OCI-LY1 (cell line): Measurements from ENCODE around the gene KLHDC7A.

Source experiments
- H2AFZ ChIP-seq: fragments of 200-600 bp; sonication (generic), shearing (Covaris generic); 2 replicates; pipeline ENCODE4 v1.6.0; 2014; ENCODE audit warnings: antibody characterized with exemption, mild to moderate bottlenecking, low read length
- H3F3A ChIP-seq: fragments of 200-600 bp; sonication (generic), shearing (Covaris generic); 2 replicates; pipeline ENCODE4 v1.6.0; 2014; ENCODE audit warnings: mild to moderate bottlenecking, antibody characterized with exemption, low read length, moderate library complexity; ENCODE audit not compliant: insufficient read depth
- H3K27ac ChIP-seq: fragments of 200-600 bp; sonication (generic); 2 replicates; pipeline ENCODE4 v1.5.1; 2014; ENCODE audit warnings: low read length, mixed run types, mild to moderate bottlenecking, low read depth; ENCODE audit not compliant: poor library complexity, severe bottlenecking
- H3K27me3 ChIP-seq: fragments of 200-600 bp; sonication (generic); 2 replicates; pipeline ENCODE4 v1.6.0; 2014; ENCODE audit warnings: antibody characterized with exemption, mild to moderate bottlenecking, low read length, moderate library complexity; ENCODE audit not compliant: insufficient read depth
- H3K36me3 ChIP-seq: fragments of 200-600 bp; sonication (generic); 2 replicates; pipeline ENCODE4 v1.6.1; 2014; ENCODE audit warnings: mild to moderate bottlenecking, antibody characterized with exemption, low read length, moderate library complexity, mixed read lengths; ENCODE audit not compliant: insufficient read depth
- H3K4me1 ChIP-seq: fragments of 200-600 bp; sonication (generic); 2 replicates; pipeline ENCODE4 v1.5.1; 2014; ENCODE audit warnings: mild to moderate bottlenecking, low read length, moderate library complexity; ENCODE audit not compliant: insufficient read depth, severe bottlenecking
- H3K4me2 ChIP-seq: fragments of 200-600 bp; sonication (generic), shearing (Covaris generic); 2 replicates; pipeline ENCODE4 v1.6.1; 2014; ENCODE audit warnings: low read length
- H3K4me3 ChIP-seq: fragments of 200-600 bp; sonication (generic); 2 replicates; pipeline ENCODE4 v1.5.1; 2014; ENCODE audit warnings: low read length, low read depth, mild to moderate bottlenecking, mixed read lengths; ENCODE audit not compliant: poor library complexity, severe bottlenecking
- H3K79me2 ChIP-seq: fragments of 200-600 bp; shearing (Covaris generic); 2 replicates; pipeline ENCODE4 v1.6.1; 2016; ENCODE audit warnings: mixed run types, low read length, mixed read lengths; ENCODE audit not compliant: insufficient read depth
- H3K9ac ChIP-seq: fragments of 200-600 bp; sonication (generic), shearing (Covaris generic); 2 replicates; pipeline ENCODE4 v1.6.1; 2014; ENCODE audit warnings: mild to moderate bottlenecking, low read length, mixed read lengths
- H3K9me2 ChIP-seq: fragments of 200-600 bp; sonication (generic), shearing (Covaris generic); 2 replicates; pipeline ENCODE4 v1.6.1; 2014; ENCODE audit warnings: low read depth, mild to moderate bottlenecking, low read length, mixed read lengths
- H3K9me3 ChIP-seq: fragments of 200-600 bp; shearing (Covaris generic); 2 replicates; pipeline ENCODE4 v1.6.1; 2014; ENCODE audit warnings: low read length, mixed read lengths
- H4K20me1 ChIP-seq: fragments of 200-600 bp; sonication (generic), shearing (Covaris generic); 2 replicates; pipeline ENCODE4 v1.6.0; 2016; ENCODE audit warnings: mild to moderate bottlenecking, low read length; ENCODE audit not compliant: insufficient read depth
- EZH2 ChIP-seq: fragments of 200-600 bp; sonication (generic), shearing (Covaris generic); IDR thresholded peaks from 2 replicates; pipeline ENCODE4 v1.8.0; 2017; ENCODE audit warnings: borderline replicate concordance, mixed run types, mild to moderate bottlenecking, antibody characterized with exemption, low read length, moderate library complexity, mixed read lengths
- TF ChIP-seq, protein P1 (sequence below): fragments of 200-600 bp; sonication (generic), shearing (Covaris generic); IDR thresholded peaks from 2 replicates; pipeline ENCODE4 v1.5.1; 2017; ENCODE audit warnings: mild to moderate bottlenecking, antibody characterized with exemption, low read length, moderate library complexity, mixed read lengths

Gene KLHDC7A

DNA sequence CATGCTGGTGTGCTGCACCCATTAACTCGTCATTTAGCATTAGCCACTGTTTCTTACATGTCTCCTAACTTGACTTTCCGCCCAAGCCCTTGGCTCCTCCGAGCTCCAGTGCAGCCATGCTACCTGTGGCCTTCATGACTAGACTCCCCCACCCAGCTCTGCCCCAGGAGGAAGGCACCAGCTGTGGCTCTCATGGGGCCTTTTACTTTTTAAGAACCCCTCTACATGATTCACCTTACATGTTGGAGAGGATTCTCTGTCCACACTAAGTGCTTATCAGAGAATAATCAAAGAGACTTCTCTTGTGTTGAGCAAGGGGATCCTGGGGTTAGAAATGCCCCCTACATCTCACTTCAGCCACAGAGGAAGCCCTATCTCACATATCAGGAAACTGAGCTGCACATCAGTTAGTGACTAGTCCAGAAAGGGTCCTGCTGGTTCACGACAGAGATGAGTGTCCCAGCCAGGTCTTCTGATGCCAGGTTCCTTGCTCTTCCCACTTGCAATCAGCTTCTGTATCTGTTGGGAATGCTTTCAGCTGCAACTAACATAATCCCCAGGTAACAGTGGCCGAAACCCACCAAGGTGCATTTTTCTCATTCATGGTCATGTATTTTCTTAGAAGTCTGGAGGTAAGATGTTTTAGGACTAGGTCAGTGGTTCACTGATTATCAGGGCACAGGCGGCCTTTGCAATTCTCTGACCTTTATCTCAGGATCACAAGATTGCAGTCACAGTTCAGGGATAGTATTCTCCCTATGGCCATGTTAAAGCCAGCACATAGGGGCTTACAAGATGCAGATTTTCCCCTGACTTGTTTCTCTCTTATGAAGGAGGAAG lies 45.9 kb downstream of the KLHDC7A start:
- H2AFZ ChIP-seq: no peak overlapping the region
- H3K4me2 ChIP-seq: no peak overlapping the region
- H3F3A ChIP-seq: no peaks in the 10 kb centered on the region
- TF ChIP-seq, protein P1, sequence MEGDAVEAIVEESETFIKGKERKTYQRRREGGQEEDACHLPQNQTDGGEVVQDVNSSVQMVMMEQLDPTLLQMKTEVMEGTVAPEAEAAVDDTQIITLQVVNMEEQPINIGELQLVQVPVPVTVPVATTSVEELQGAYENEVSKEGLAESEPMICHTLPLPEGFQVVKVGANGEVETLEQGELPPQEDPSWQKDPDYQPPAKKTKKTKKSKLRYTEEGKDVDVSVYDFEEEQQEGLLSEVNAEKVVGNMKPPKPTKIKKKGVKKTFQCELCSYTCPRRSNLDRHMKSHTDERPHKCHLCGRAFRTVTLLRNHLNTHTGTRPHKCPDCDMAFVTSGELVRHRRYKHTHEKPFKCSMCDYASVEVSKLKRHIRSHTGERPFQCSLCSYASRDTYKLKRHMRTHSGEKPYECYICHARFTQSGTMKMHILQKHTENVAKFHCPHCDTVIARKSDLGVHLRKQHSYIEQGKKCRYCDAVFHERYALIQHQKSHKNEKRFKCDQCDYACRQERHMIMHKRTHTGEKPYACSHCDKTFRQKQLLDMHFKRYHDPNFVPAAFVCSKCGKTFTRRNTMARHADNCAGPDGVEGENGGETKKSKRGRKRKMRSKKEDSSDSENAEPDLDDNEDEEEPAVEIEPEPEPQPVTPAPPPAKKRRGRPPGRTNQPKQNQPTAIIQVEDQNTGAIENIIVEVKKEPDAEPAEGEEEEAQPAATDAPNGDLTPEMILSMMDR: no peak
- TF ChIP-seq EZH2: no peak
- no peaks in the 10 kb centered on the region for H3K4me1 ChIP-seq
- H3K9ac ChIP-seq: no peak overlapping the region
- H3K79me2 ChIP-seq: no peaks in the 10 kb centered on the region
- no peaks in the 10 kb centered on the region for H3K27me3 ChIP-seq
- H4K20me1 ChIP-seq: no peaks in the 10 kb centered on the region
- H3K27ac ChIP-seq: no peak overlapping the region
- no peaks in the 10 kb centered on the region for H3K36me3 ChIP-seq
- H3K9me2 ChIP-seq: no peaks in the 10 kb centered on the region
- H3K9me3 ChIP-seq: no peaks in the 10 kb centered on the region
- no peak overlapping the region for H3K4me3 ChIP-seq

DNA sequence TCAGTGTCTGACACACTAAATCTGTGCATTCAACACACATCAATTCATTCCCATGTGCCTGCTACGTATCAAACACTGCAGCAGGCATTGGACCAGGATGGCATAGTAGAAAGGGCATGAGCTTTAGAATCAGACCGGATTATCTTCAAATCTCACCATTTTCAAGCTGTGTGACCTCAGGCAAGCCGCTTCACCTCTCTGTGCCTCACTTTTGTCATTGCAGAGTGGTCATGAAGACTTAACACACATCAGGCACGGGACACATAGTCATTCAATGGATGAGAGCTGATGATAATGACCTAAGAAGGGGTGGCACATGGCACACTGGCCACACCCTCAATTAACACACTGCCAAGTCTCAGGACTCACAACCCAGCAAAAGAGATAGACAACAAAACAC lies 46.8 kb downstream of the KLHDC7A start:
- H3K4me3 ChIP-seq: no peak overlapping the region
- no peaks in the 10 kb centered on the region for H3K36me3 ChIP-seq
- no peaks in the 10 kb centered on the region for H3K9me3 ChIP-seq
- no peak overlapping the region for H2AFZ ChIP-seq
- H3K4me2 ChIP-seq: no peak overlapping the region
- no peak for TF ChIP-seq EZH2
- TF ChIP-seq, protein P1: no peak
- H4K20me1 ChIP-seq: no peaks in the 10 kb centered on the region
- no peaks in the 10 kb centered on the region for H3K27me3 ChIP-seq
- H3K79me2 ChIP-seq: no peaks in the 10 kb centered on the region
- H3K9ac ChIP-seq: no peak overlapping the region
- no peaks in the 10 kb centered on the region for H3F3A ChIP-seq
- H3K27ac ChIP-seq: no peak overlapping the region
- no peaks in the 10 kb centered on the region for H3K4me1 ChIP-seq
- H3K9me2 ChIP-seq: no peaks in the 10 kb centered on the region

DNA sequence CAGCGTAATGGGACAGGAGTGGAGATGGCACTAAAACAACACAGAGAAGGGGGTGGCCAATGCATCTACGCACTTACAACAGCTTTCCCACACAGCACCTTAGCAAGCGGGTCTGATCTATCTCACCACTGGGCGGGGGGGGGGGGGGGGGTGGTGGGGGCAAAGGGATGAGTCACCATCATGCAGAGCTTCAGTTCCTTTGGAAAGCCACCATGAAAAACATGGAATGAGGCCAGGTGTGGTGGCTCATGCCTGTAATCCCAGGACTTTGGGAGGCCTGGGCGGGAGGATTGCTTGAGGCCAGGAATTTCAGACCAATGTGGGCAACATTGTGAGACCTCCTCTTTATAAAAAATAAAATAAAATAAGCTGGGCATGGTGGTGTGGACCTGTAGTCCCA lies 47.2 kb downstream of the KLHDC7A start:
- TF ChIP-seq, protein P1: no peak
- no peak for TF ChIP-seq EZH2
- no peak overlapping the region for H2AFZ ChIP-seq

More for the DNA sequence above, 47.2 kb downstream of the KLHDC7A start:
- Histone ChIP-seq H3K4me3 (no peak overlapping the region), H3K27me3 (no peaks in the 10 kb centered on the region), H3K79me2 (no peaks in the 10 kb centered on the region), H3K4me2 (no peak overlapping the region), H3K9ac (no peak overlapping the region), H3K4me1 (no peaks in the 10 kb centered on the region), H3K27ac (no peak overlapping the region), H4K20me1 (no peaks in the 10 kb centered on the region), H3K9me3 (no peaks in the 10 kb centered on the region), H3F3A (no peaks in the 10 kb centered on the region), H3K9me2 (no peaks in the 10 kb centered on the region), H3K36me3 (no peaks in the 10 kb centered on the region)
